Kidney (tissue), 14 donors: ENCODE results near the gene KANK3. TPM values are rescaled to one million over a fixed set of nuclear protein-coding genes. Genes with fewer than 3 reads are reported as not detected.
"Not testable (repeated sequence)": the region's sequence is repeated elsewhere in the genome, so short reads cannot be mapped to it uniquely, and the experiment has no call there.

Experiments
- DNase-seq, 5 donors: peaks; one replicate each; pipeline ENCODE4 v3.0.0-alpha.2; 2013 to 2020
- FAIRE-seq: peaks from 2 replicates; lab custom pipeline; 2012; peaks lifted over from hg19 to GRCh38; lab: Jason Lieb, UNC
- H3K27ac ChIP-seq, 2 donors: one replicate each; pipeline ENCODE4 v1.7.0; 2013; ENCODE audit warnings: low read depth in 2 of 2, low read length in 2 of 2, inconsistent platforms in 1 of 2
- H3K27me3 ChIP-seq: one replicate; pipeline ENCODE4 v1.7.1; 2013; ENCODE audit warnings: low read length, inconsistent platforms; ENCODE audit not compliant: control insufficient read depth, insufficient read depth
- H3K36me3 ChIP-seq, 3 donors: one replicate each; pipeline versions ENCODE4 v1.7.0 to v1.7.1; 2013; ENCODE audit warnings: low read length in 3 of 3, control low read depth in 1 of 3, inconsistent platforms in 1 of 3; ENCODE audit not compliant: insufficient read depth in 3 of 3, control insufficient read depth in 2 of 3
- H3K4me1 ChIP-seq, 3 donors: one replicate each; pipeline versions ENCODE4 v1.7.0 to v1.7.1; 2013; ENCODE audit warnings: low read length in 3 of 3, inconsistent platforms in 1 of 3, low read depth in 1 of 3; ENCODE audit not compliant: control insufficient read depth in 2 of 3, insufficient read depth in 2 of 3
- H3K4me3 ChIP-seq, 3 donors: one replicate each; pipeline versions ENCODE4 v1.7.0 to v1.8.1; 2013; ENCODE audit warnings: low read length in 3 of 3, control low read depth in 1 of 3, inconsistent platforms in 1 of 3
- H3K9ac ChIP-seq, 3 donors: one replicate each; pipeline versions ENCODE4 v1.7.0 to v1.7.1; 2013; ENCODE audit warnings: low read length in 3 of 3, control low read depth in 1 of 3, inconsistent platforms in 1 of 3
- H3K9me3 ChIP-seq, 3 donors: one replicate each; pipeline versions ENCODE4 v1.7.0 to v1.7.1; 2013; ENCODE audit warnings: low read length in 3 of 3, control low read depth in 1 of 3, inconsistent platforms in 1 of 3; ENCODE audit not compliant: control insufficient read depth in 2 of 3, insufficient read depth in 1 of 3
- intact Hi-C: fragments of 100-400 bp; cut with DNase I; formaldehyde crosslinking; loops from one replicate; pipeline ENCODE4 v1.11.1; 2022
- polyA plus RNA-seq: library from polyadenylated mRNA; stranded (reverse); fragments of 350-450 nt; fragmentation: Illumina TruSeq; extraction: RNeasy Lipid Tissue Mini Kit (QIAGEN cat#74804); gene quantifications from one replicate; pipeline ENCODE4 v1.2.3, GENCODE V29; 2014; ENCODE audit warnings: low read depth, low replicate concordance; ENCODE audit not compliant: insufficient read depth
- total RNA-seq: library from RNA; stranded (reverse); fragmentation: NEBNext Ultra II Directional; extraction: Animal tissue kit (Norgen Biotek cat#: 25700); gene quantifications from one replicate; pipeline ENCODE4 v1.2.1, GENCODE V29; 2021
- TF ChIP-seq, protein P1 (sequence below): IDR thresholded peaks from 3 replicates; pipeline ENCODE4 v1.5.1; 2012; ENCODE audit warnings: mild to moderate bottlenecking, moderate library complexity, borderline replicate concordance; ENCODE audit not compliant: insufficient read depth; ENCODE audit errors: extremely low read depth
- donor health status: control.
- donor health status: control.
- donor health status: control.
- donor health status: control.
- donor health status: control.
- donor health status: DM: yes; HTN: yes; CAD: no.
- donor health status: Normal renal cell carcinoma (clear cell type).

KANK3 gene
- total and polyA plus RNA-seq, 2 donors from 2014 or later: 15.0 to 26.6 TPM

DNA sequence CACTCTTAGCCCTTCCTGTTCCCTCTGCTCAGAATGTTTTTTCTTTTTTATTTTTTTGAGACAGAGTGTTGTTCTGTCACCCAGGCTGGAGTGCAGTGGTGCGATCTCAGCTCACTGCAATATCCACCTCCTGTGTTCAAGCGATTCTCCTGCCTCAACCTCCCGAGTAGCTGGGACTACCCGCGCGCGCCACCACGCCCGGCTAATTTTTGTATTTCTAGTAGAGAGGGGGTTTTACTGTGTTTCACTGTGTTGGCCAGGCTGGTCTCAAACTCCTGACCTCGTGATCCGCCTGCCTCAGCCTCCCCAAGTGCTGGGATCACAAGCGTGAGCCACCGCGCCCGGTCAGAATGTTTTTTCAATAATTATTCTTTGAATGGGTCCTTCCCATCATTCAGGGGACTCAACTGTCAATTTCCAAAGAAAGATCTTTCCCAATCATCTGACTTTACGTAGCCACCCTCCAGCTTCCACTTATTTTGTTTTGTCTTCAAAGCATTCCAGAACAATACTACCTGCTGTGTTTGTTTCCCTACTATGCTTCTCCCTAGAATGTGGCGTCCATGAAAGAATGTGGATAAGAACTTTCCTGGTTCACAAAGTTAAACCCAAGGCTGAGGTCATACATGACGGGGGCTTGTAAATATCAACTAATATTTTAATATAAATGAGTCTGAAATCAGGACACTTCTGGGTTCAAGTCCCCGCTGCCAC, 23.1 kb downstream of the KANK3 start:
- Histone ChIP-seq H3K36me3 (peaks cover 6 to 15% (median 9%) of the 10 kb centered on the region in 3 donors), H3K27me3 (no peaks in the 10 kb centered on the region), H3K4me3 (peak overlapping the region; percentile 75 to 99 (median 89)), H3K27ac (no peak overlapping the region), H3K9me3 (no peaks in the 10 kb centered on the region), H3K9ac (peak overlapping the region; percentile 73 to 100 (median 96)), H3K4me1 (peaks cover 3 to 22% (median 10%) of the 10 kb centered on the region in 3 donors)
- DNase-seq: no peak
- intact Hi-C loops: no loop called here
- FAIRE-seq: no peak
- TF ChIP-seq, protein P1, sequence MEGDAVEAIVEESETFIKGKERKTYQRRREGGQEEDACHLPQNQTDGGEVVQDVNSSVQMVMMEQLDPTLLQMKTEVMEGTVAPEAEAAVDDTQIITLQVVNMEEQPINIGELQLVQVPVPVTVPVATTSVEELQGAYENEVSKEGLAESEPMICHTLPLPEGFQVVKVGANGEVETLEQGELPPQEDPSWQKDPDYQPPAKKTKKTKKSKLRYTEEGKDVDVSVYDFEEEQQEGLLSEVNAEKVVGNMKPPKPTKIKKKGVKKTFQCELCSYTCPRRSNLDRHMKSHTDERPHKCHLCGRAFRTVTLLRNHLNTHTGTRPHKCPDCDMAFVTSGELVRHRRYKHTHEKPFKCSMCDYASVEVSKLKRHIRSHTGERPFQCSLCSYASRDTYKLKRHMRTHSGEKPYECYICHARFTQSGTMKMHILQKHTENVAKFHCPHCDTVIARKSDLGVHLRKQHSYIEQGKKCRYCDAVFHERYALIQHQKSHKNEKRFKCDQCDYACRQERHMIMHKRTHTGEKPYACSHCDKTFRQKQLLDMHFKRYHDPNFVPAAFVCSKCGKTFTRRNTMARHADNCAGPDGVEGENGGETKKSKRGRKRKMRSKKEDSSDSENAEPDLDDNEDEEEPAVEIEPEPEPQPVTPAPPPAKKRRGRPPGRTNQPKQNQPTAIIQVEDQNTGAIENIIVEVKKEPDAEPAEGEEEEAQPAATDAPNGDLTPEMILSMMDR: no peak

DNA sequence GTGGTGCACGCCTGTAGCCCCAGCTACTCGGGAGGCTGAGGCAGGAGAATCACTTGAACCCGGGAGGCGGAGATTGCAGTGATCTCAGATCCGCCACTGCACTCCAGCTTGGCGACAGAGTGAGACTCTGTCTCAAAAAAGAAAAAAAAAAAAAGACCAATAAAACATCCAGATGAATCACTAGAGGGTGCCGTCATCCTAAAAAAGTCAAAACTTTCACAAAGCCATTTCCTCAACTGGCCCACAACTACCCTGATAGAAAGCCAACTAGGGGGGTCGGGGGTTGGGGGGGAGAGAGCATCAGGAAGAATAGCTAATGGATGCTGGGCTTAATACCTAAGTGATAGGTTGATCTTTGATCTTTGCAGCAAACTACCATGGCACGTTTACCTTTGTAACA, 24.2 kb downstream of the KANK3 start:
- H3K4me3 ChIP-seq, intact Hi-C loops, H3K27ac ChIP-seq, H3K9me3 ChIP-seq, H3K27me3 ChIP-seq, H3K9ac ChIP-seq, FAIRE-seq, DNase-seq: not testable (repeated sequence)
- Histone ChIP-seq H3K4me1 (peaks cover 3 to 22% (median 10%) of the 10 kb centered on the region in 3 donors), H3K36me3 (peaks cover 9 to 20% (median 12%) of the 10 kb centered on the region in 3 donors)

DNA sequence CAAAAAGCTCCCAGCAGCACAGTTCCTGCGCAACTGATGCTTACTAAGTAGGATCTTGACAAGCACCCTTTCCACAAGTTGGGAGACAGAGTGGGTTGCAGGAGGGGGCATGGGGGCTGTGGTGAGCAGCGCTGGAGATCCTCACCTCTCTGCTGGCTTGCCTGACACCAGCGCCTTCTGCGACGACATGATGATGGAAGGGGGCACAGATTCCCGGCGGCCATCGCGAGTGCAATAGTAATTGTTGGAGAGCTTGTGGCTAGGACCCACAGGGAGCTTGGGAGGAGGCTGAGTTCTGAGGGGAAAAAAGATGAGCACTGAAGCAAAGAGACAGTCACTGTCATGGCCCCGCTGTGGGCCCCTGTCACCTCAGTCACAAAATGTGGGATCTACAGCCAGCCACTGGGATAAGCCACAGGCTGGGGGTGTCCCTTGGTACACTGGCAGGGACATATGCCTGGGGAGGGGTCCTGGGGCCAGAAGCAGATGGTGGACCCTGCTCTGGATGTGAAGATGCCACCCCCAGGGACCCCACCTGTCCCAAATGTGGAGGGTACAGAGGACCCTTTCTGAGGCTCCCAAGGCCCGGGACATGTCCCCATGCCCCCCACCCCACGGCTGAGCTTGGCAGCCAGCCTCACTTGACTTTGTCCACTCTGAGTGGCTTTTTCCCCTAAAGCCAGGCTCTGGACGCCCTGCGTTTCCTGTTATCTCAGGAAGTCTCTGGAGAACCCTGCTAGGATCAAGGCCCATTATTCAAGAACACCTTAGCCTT, 26.5 kb downstream of the KANK3 start:
- DNase-seq (peak in 1 of 5 donors; percentile 69), FAIRE-seq (no peak)
- H3K9ac ChIP-seq: no peak overlapping the region
- TF ChIP-seq, protein P1: no peak
- H3K27ac ChIP-seq: no peak overlapping the region
- no peaks in the 10 kb centered on the region for H3K9me3 ChIP-seq
- no peaks in the 10 kb centered on the region for H3K27me3 ChIP-seq
- peaks cover 3 to 12% (median 10%) of the 10 kb centered on the region in 3 donors for H3K36me3 ChIP-seq
- H3K4me1 ChIP-seq: peaks cover 0 to 14% (median 3%) of the 10 kb centered on the region in 3 donors
- intact Hi-C loops: no loop called here
- H3K4me3 ChIP-seq: no peak overlapping the region

DNA sequence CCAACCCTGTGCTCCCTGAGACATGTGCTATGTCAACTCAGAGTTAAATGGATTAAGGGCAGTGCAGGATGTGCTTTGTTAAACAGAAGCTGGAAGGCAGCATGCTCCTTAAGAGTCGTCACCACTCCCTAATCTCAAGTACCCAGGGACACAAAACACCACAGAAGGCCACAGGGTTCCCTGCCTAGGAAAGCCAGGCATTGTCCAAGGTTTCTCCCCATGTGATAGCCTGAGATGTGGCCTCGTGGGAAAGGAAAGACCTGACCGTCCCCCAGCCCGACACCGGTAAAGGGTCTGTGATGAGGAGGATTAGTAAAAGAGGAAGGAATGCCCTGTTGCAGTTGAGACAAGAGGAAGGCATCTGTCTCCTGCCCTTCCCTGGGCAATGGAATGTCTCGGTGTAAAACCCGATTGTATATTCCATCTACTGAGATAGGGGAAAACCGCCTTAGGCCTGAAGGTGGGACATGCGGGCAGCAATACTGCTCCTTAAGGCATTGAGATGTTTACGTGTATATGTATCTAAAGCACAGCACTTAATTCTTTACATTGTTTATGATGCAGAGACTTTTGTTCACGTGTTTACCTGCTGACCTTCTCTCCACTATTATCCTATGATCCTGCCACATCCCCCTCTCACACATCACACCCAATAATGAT, 28.0 kb downstream of the KANK3 start:
- FAIRE-seq, H3K9me3 ChIP-seq, H3K27ac ChIP-seq, H3K9ac ChIP-seq, H3K27me3 ChIP-seq, H3K4me3 ChIP-seq, H3K4me1 ChIP-seq, intact Hi-C loops, DNase-seq: not testable (repeated sequence)
- peaks cover 3 to 17% (median 10%) of the 10 kb centered on the region in 3 donors for H3K36me3 ChIP-seq
